Endothelial cell of umbilical vein (primary cell): Measurements from ENCODE around the gene LTO1. TPM values are rescaled to one million over a fixed set of nuclear protein-coding genes. Genes with fewer than 3 reads are reported as not detected.

Source experiments
- BruUV-seq: library from RNA; stranded (reverse); fragments of 400-500 nt; replicated peaks from 2 replicates; lab custom pipeline; 2021; lab: Mats Ljungman, UMichigan
- CTCF ChIA-PET: fragments of 300-600, 350-600 bp; sonication (Branson Sonifier 250); formaldehyde crosslinking; loops from one replicate; lab custom pipeline; 2021; ENCODE audit warnings: antibody characterized with exemption, inconsistent platforms; lab: Charles Lee
- POLR2A ChIA-PET: fragments of 300-600, 350-600 bp; sonication (Branson Sonifier 250); formaldehyde crosslinking; loops from one replicate; lab custom pipeline; 2021; ENCODE audit warnings: antibody characterized with exemption, inconsistent platforms; lab: Charles Lee
- DNase-seq: peaks from one replicate; pipeline ENCODE4 v3.0.0-alpha.2; 2011; ENCODE audit warnings: low read depth, low spot score
- FAIRE-seq: peaks from 2 replicates; lab custom pipeline; 2011; peaks lifted over from hg19 to GRCh38; lab: Jason Lieb, UNC
- H2AFZ ChIP-seq: 2 replicates; pipeline ENCODE4 v1.6.0; 2012; ENCODE audit warnings: low read depth, low read length, control low read depth, inconsistent platforms
- H3K27ac ChIP-seq: 2 replicates; pipeline ENCODE4 v1.5.1; 2011; ENCODE audit warnings: low read depth, mild to moderate bottlenecking, control low read depth, low read length, moderate library complexity; ENCODE audit not compliant: insufficient read depth
- H3K27me3 ChIP-seq, 2 experiments: 2 replicates each; pipeline versions ENCODE4 v1.6.0 to v1.6.1; 2011; ENCODE audit warnings: low read length in 2 of 2, mixed read lengths in 1 of 2; ENCODE audit not compliant: control insufficient read depth in 2 of 2, insufficient read depth in 2 of 2
- H3K36me3 ChIP-seq, 2 experiments: 2 replicates in 1 of 2; 3 replicates in 1 of 2; pipeline ENCODE4 v1.5.1; 2011; ENCODE audit warnings: low read length in 2 of 2, mild to moderate bottlenecking in 1 of 2, moderate library complexity in 1 of 2; ENCODE audit not compliant: control insufficient read depth in 2 of 2, insufficient read depth in 2 of 2; ENCODE audit errors: extremely low read depth in 1 of 2
- H3K4me1 ChIP-seq: 3 replicates; pipeline ENCODE4 v1.5.1; 2011; ENCODE audit warnings: mild to moderate bottlenecking, low read length; ENCODE audit not compliant: control insufficient read depth, insufficient read depth; ENCODE audit errors: extremely low read depth
- H3K4me2 ChIP-seq: 2 replicates; pipeline ENCODE4 v1.6.1; 2011; ENCODE audit warnings: low read length, control low read depth, mixed read lengths; ENCODE audit not compliant: insufficient read depth
- H3K4me3 ChIP-seq, 3 experiments: fragments of 200-600 bp in 1 of 3; sonication (generic), shearing (Covaris generic) in 1 of 3; replicated peaks in 1 of 3; 2 replicates each; pipeline ENCODE4 v1.5.1; 2011 to 2016; ENCODE audit warnings: control low read depth in 3 of 3, low read length in 3 of 3, mild to moderate bottlenecking in 2 of 3, inconsistent platforms in 1 of 3, low read depth in 1 of 3, moderate library complexity in 1 of 3; ENCODE audit not compliant: insufficient read depth in 1 of 3
- H3K79me2 ChIP-seq: 2 replicates; pipeline ENCODE4 v1.6.0; 2012; ENCODE audit warnings: low read length, inconsistent platforms; ENCODE audit not compliant: control insufficient read depth, insufficient read depth
- H3K9ac ChIP-seq: replicated peaks from 2 replicates; pipeline ENCODE3; 2011; ENCODE audit warnings: low read length, control low read depth; ENCODE audit not compliant: insufficient read depth; ENCODE audit errors: extremely low read depth
- H3K9me1 ChIP-seq: replicated peaks from 3 replicates; pipeline ENCODE4 v1.6.0; 2011; ENCODE audit warnings: mild to moderate bottlenecking, low read length; ENCODE audit not compliant: control insufficient read depth, insufficient read depth; ENCODE audit errors: extremely low read depth
- H3K9me3 ChIP-seq: replicated peaks from 2 replicates; pipeline ENCODE4 v1.5.1; 2012; ENCODE audit warnings: low read length, inconsistent platforms; ENCODE audit not compliant: control insufficient read depth, insufficient read depth
- H4K20me1 ChIP-seq: replicated peaks from 2 replicates; pipeline ENCODE3; 2011; ENCODE audit warnings: mild to moderate bottlenecking, low read length; ENCODE audit not compliant: control insufficient read depth, insufficient read depth; ENCODE audit errors: extremely low read depth
- CTCF ChIP-seq, 2 donors: IDR thresholded peaks; 1 replicate in 1 of 2; 2 replicates in 1 of 2; pipeline ENCODE4 v1.5.1; 2011; ENCODE audit warnings: low read length in 2 of 2, mild to moderate bottlenecking in 2 of 2, moderate library complexity in 2 of 2, control low read depth in 1 of 2, inconsistent platforms in 1 of 2, low read depth in 1 of 2; ENCODE audit not compliant: insufficient read depth in 1 of 2; ENCODE audit errors: extremely low read depth in 1 of 2
- EZH2 ChIP-seq: IDR thresholded peaks from 2 replicates; pipeline ENCODE4 v1.6.1; 2012; ENCODE audit warnings: borderline replicate concordance, low read depth, mild to moderate bottlenecking, moderate library complexity, low read length, inconsistent platforms; ENCODE audit not compliant: severe bottlenecking
- FOS ChIP-seq: IDR thresholded peaks from 2 replicates; pipeline ENCODE4 v1.6.1; 2011; ENCODE audit warnings: mild to moderate bottlenecking, low read length, moderate library complexity, borderline replicate concordance; ENCODE audit not compliant: insufficient read depth
- GATA2 ChIP-seq: IDR thresholded peaks from 2 replicates; pipeline ENCODE4 v1.7.0; 2011; ENCODE audit warnings: low read depth, mild to moderate bottlenecking, moderate library complexity, mixed read lengths, low read length; ENCODE audit not compliant: insufficient read length, insufficient read depth
- JUN ChIP-seq: IDR thresholded peaks from 2 replicates; pipeline ENCODE4 v1.6.1; 2011; ENCODE audit warnings: borderline replicate concordance, low read depth; ENCODE audit not compliant: insufficient read length, insufficient read depth
- MAX ChIP-seq: IDR thresholded peaks from 2 replicates; pipeline ENCODE4 v1.6.1; 2011; ENCODE audit not compliant: insufficient read depth, insufficient read length
- MYC ChIP-seq: IDR thresholded peaks from one replicate; pipeline ENCODE4 v1.6.1; 2011; ENCODE audit warnings: mild to moderate bottlenecking, low read depth, low read length
- POLR2A ChIP-seq: IDR thresholded peaks from 2 replicates; pipeline ENCODE4 v1.6.1; 2012; ENCODE audit warnings: low read depth, mild to moderate bottlenecking, control low read depth, low read length
- POLR2AphosphoS5 ChIP-seq: IDR thresholded peaks from 2 replicates; pipeline ENCODE4 v1.6.1; 2012; ENCODE audit warnings: low read depth, mild to moderate bottlenecking, control low read depth, low read length, moderate library complexity; ENCODE audit not compliant: insufficient read depth
- dilution Hi-C: fragments of 300-500 bp; cut with MboI; formaldehyde crosslinking; loops from one replicate; pipeline ENCODE4 v1.15.0; 2019; ENCODE audit warnings: low sequenced_read_pairs; ENCODE audit not compliant: extremely low pct_ligation_motif_present
- intact Hi-C: fragments of 100-400 bp; cut with micrococcal nuclease; formaldehyde crosslinking; loops from one replicate; pipeline ENCODE4 v1.10.0; 2022
- polyA plus RNA-seq, 4 experiments: library from polyadenylated mRNA; depleted of rRNA in 3 of 4; stranded (reverse) in 3 of 4; unstranded in 1 of 4; fragments of >200 nt; gene quantifications; 2 replicates each; pipeline versions ENCODE4 v1.2.1 to v1.2.3, GENCODE V29; 2011 to 2012; ENCODE audit warnings: missing spikeins in 1 of 4
- total RNA-seq: library from RNA; stranded (reverse); gene quantifications from 2 replicates; pipeline ENCODE4 v1.2.3, GENCODE V29; 2021

LTO1 gene
- total and polyA plus RNA-seq, 2 donors (not counting 3 experiments of a cell fraction or from before 2014, with no cell fraction given), result 26.8 to 30.9 TPM

GRCh38 chr11:69663326-69663725 is 11.8 kb downstream of the LTO1 start:
- H2AFZ ChIP-seq, result no peak overlapping the region
- no peaks in the 10 kb centered on the region for H3K79me2 ChIP-seq
- H3K9me3 ChIP-seq, result no peaks in the 10 kb centered on the region
- DNase-seq, result no peak
- H3K9ac ChIP-seq, result no peak overlapping the region
- POLR2A ChIA-PET, result no interaction called here
- no peak for FAIRE-seq
- no peaks in the 10 kb centered on the region for H3K9me1 ChIP-seq
- no peaks in the 10 kb centered on the region for H3K4me1 ChIP-seq
- TF ChIP-seq GATA2 (no peak), EZH2 (no peak), MYC (no peak), POLR2A (no peak), JUN (no peak), MAX (no peak), FOS (no peak), CTCF (IDR thresholded peaks at IDR 0.05; ENCODE audit: extremely low read depth in 1 of 2, insufficient read depth in 1 of 2, low read depth in 1 of 2, low read length in 2 of 2) (no peak), POLR2AphosphoS5 (no peak)
- no peaks in the 10 kb centered on the region for H3K27me3 ChIP-seq
- no peak overlapping the region for H3K27ac ChIP-seq
- CTCF ChIA-PET, result no interaction called here
- intact Hi-C loops, result no loop called here
- dilution Hi-C loops, result loop anchor here (25.0 kb wide), 1 partner anchor 551 kb away; no protein-coding TSS in a partner anchor
- no TSS peak for BruUV-seq
- H3K4me2 ChIP-seq, result no peak overlapping the region
- no peaks in the 10 kb centered on the region for H4K20me1 ChIP-seq
- H3K4me3 ChIP-seq, result no peak overlapping the region
- peaks cover 2 to 17% of the 10 kb centered on the region in 2 experiments for H3K36me3 ChIP-seq
